SU-DHL-6 (cell line): ENCODE results near the gene KATNB1.

ENCODE experiments used
- H2AFZ ChIP-seq: fragments of 200-600 bp; sonication (generic); 2 replicates; pipeline ENCODE4 v1.6.1; 2014; ENCODE audit warnings: low read depth, mild to moderate bottlenecking, moderate library complexity, mixed read lengths, antibody characterized with exemption, low read length; ENCODE audit not compliant: severe bottlenecking
- H3F3A ChIP-seq: fragments of 200-600 bp; shearing (Covaris generic); 2 replicates; pipeline ENCODE4 v1.6.0; 2016; ENCODE audit warnings: antibody characterized with exemption, mild to moderate bottlenecking; ENCODE audit not compliant: insufficient read depth
- H3K27ac ChIP-seq: fragments of 200-600 bp; sonication (generic); 2 replicates; pipeline ENCODE4 v1.5.1; 2016; ENCODE audit warnings: low read depth, mild to moderate bottlenecking, low read length, moderate library complexity, mixed read lengths
- H3K27me3 ChIP-seq: fragments of 200-600 bp; sonication (generic), shearing (Covaris generic); 2 replicates; pipeline ENCODE4 v1.6.0; 2014; ENCODE audit warnings: mild to moderate bottlenecking, low read length
- H3K36me3 ChIP-seq: fragments of 200-600 bp; sonication (generic); 2 replicates; pipeline ENCODE4 v1.6.1; 2014; ENCODE audit warnings: mild to moderate bottlenecking, low read length, mixed read lengths
- H3K4me2 ChIP-seq: fragments of 300-600, 200-600 bp; shearing (Covaris generic), sonication (generic); 2 replicates; pipeline ENCODE4 v1.6.0; 2014; ENCODE audit warnings: low read length, low read depth, mild to moderate bottlenecking; ENCODE audit not compliant: poor library complexity, severe bottlenecking
- H3K4me3 ChIP-seq: fragments of 200-600 bp; sonication (generic); 2 replicates; pipeline ENCODE4 v1.5.1; 2014; ENCODE audit warnings: antibody characterized with exemption, low read length, mild to moderate bottlenecking, mixed read lengths; ENCODE audit not compliant: insufficient read depth, poor library complexity, severe bottlenecking
- H3K79me2 ChIP-seq: fragments of 200-600 bp; sonication (generic); 2 replicates; pipeline ENCODE4 v1.6.1; 2014; ENCODE audit warnings: mild to moderate bottlenecking, low read length, moderate library complexity; ENCODE audit not compliant: insufficient read depth
- H3K9ac ChIP-seq: fragments of 200-600 bp; sonication (generic); 2 replicates; pipeline ENCODE4 v1.7.0; 2014; ENCODE audit warnings: mild to moderate bottlenecking, low read length
- H3K9me2 ChIP-seq: fragments of 200-600 bp; sonication (generic); replicated peaks from 2 replicates; pipeline ENCODE4 v1.6.1; 2014; ENCODE audit warnings: low read length; ENCODE audit not compliant: insufficient read depth
- H3K9me3 ChIP-seq: fragments of 200-600 bp; sonication (generic); 2 replicates; pipeline ENCODE4 v1.6.1; 2014; ENCODE audit warnings: low read length, mixed read lengths; ENCODE audit not compliant: insufficient read depth
- H4K20me1 ChIP-seq: fragments of 200-600 bp; sonication (generic); 2 replicates; pipeline ENCODE4 v1.6.1; 2014; ENCODE audit warnings: low read depth, mild to moderate bottlenecking, antibody characterized with exemption, low read length, moderate library complexity, mixed read lengths
- EZH2phosphoT487 ChIP-seq: fragments of 200-600 bp; sonication (generic), shearing (Covaris generic); conservative IDR thresholded peaks from 2 replicates; pipeline ENCODE4 v1.6.1; 2018; ENCODE audit warnings: mild to moderate bottlenecking, antibody characterized with exemption, low read length, moderate library complexity, mixed read lengths
- TF ChIP-seq, protein P1 (sequence below): fragments of 200-600 bp; sonication (generic); IDR thresholded peaks from one replicate; pipeline ENCODE4 v1.5.1; 2017; ENCODE audit warnings: antibody characterized with exemption, mild to moderate bottlenecking, low read length, moderate library complexity; ENCODE audit not compliant: insufficient read depth, poor library complexity, severe bottlenecking

Gene KATNB1

GRCh38 chr16:57773019-57773418 is 37.4 kb downstream of the KATNB1 start:
- Histone ChIP-seq H3K27me3 (no peaks in the 10 kb centered on the region), H3K9me2 (no peaks in the 10 kb centered on the region), H3K9me3 (no peaks in the 10 kb centered on the region), H3F3A (no peaks in the 10 kb centered on the region), H3K9ac (no peak overlapping the region), H3K4me3 (no peak overlapping the region), H3K36me3 (no peaks in the 10 kb centered on the region), H2AFZ (no peak overlapping the region), H3K79me2 (no peaks in the 10 kb centered on the region), H4K20me1 (no peaks in the 10 kb centered on the region), H3K27ac (no peak overlapping the region), H3K4me2 (no peak overlapping the region)
- TF ChIP-seq, protein P1, sequence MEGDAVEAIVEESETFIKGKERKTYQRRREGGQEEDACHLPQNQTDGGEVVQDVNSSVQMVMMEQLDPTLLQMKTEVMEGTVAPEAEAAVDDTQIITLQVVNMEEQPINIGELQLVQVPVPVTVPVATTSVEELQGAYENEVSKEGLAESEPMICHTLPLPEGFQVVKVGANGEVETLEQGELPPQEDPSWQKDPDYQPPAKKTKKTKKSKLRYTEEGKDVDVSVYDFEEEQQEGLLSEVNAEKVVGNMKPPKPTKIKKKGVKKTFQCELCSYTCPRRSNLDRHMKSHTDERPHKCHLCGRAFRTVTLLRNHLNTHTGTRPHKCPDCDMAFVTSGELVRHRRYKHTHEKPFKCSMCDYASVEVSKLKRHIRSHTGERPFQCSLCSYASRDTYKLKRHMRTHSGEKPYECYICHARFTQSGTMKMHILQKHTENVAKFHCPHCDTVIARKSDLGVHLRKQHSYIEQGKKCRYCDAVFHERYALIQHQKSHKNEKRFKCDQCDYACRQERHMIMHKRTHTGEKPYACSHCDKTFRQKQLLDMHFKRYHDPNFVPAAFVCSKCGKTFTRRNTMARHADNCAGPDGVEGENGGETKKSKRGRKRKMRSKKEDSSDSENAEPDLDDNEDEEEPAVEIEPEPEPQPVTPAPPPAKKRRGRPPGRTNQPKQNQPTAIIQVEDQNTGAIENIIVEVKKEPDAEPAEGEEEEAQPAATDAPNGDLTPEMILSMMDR: no peak
- no peak for TF ChIP-seq EZH2phosphoT487

- Histone ChIP-seq H3K4me2 (no peak overlapping the region), H2AFZ (no peak overlapping the region), H3K27ac (no peak overlapping the region), H3F3A (no peaks in the 10 kb centered on the region), H3K36me3 (no peaks in the 10 kb centered on the region), H3K9me3 (no peaks in the 10 kb centered on the region), H3K9ac (no peak overlapping the region), H3K27me3 (no peaks in the 10 kb centered on the region), H3K9me2 (no peaks in the 10 kb centered on the region), H3K4me3 (no peak overlapping the region), H4K20me1 (no peaks in the 10 kb centered on the region), H3K79me2 (no peaks in the 10 kb centered on the region)
- TF ChIP-seq, protein P1: no peak
- no peak for TF ChIP-seq EZH2phosphoT487
These were observed 38.2 kb downstream of the KATNB1 start for GRCh38 chr16:57773655-57774295.

- TF ChIP-seq EZH2phosphoT487: no peak
- TF ChIP-seq, protein P1: no peak
- H3K36me3 ChIP-seq: no peaks in the 10 kb centered on the region
- no peaks in the 10 kb centered on the region for H3K9me2 ChIP-seq
- H2AFZ ChIP-seq: no peak overlapping the region
- H3K27ac ChIP-seq: no peak overlapping the region
- no peaks in the 10 kb centered on the region for H3K9me3 ChIP-seq
- no peaks in the 10 kb centered on the region for H4K20me1 ChIP-seq
- no peaks in the 10 kb centered on the region for H3F3A ChIP-seq
- H3K27me3 ChIP-seq: no peaks in the 10 kb centered on the region
- no peaks in the 10 kb centered on the region for H3K79me2 ChIP-seq
- no peak overlapping the region for H3K4me2 ChIP-seq
- no peak overlapping the region for H3K9ac ChIP-seq
- no peak overlapping the region for H3K4me3 ChIP-seq
These were observed 39.2 kb downstream of the KATNB1 start for GRCh38 chr16:57774705-57775285.
